ENCODE data around the gene DCST2. TPM values are rescaled to one million over a fixed set of nuclear protein-coding genes. Genes with fewer than 3 reads are reported as not detected.

The DCST2 gene
- total and polyA plus RNA-seq, 9 of the 15 experiments (the other 6 are each of a cell fraction or from before 2014, with no cell fraction given) = 0.09 to 0.49 (median 0.11) TPM; not detected in 3

GRCh38 chr1:155017041-155017945, 16.3 kb downstream of the DCST2 start (continued):
- TF ChIP-seq ZNF592 (IDR thresholded peaks at IDR 0.05) = peak; percentile 92
- TF ChIP-seq ZNF644 (tag; IDR thresholded peaks at IDR 0.05; ENCODE audit: low read depth) = no peak
- TF ChIP-seq ZNF282 (CRISPR knock-in tag; IDR thresholded peaks at IDR 0.05) = peak; percentile 85; the same call in 1 of the 2 replicates
- 0 out of 2 replicates have a peak, but pooled peaks have one; percentile 41 for TF ChIP-seq HDGF (IDR thresholded peaks at IDR 0.05)
- 0 out of 2 replicates have a peak, but pooled peaks have one; percentile 10 for TF ChIP-seq CAMTA2 (CRISPR knock-in tag; conservative IDR thresholded peaks at IDR 0.05)
- no peak for TF ChIP-seq NFRKB (IDR thresholded peaks at IDR 0.05; ENCODE audit: low read depth)
- TF ChIP-seq E2F6 (IDR thresholded peaks at IDR 0.05; ENCODE audit: borderline replicate concordance in 1 of 2, extremely low read depth in 1 of 2, insufficient read depth in 1 of 2, insufficient read length in 1 of 2, low read depth in 1 of 2, low read length in 1 of 2, poor library complexity in 1 of 2, severe bottlenecking in 1 of 2) = peak; percentile 33 to 41
- peak; percentile 88 for TF ChIP-seq GATAD2A (IDR thresholded peaks at IDR 0.05)
- TF ChIP-seq ZNF316 (IDR thresholded peaks at IDR 0.05) = peak; percentile 65
- no peak for TF ChIP-seq PURB (CRISPR knock-in tag; IDR thresholded peaks at IDR 0.05; ENCODE audit: low read depth)
- peak; percentile 4 for TF ChIP-seq ZFP36 (IDR thresholded peaks at IDR 0.05; ENCODE audit: low read depth, low read length, partially characterized antibody)
- TF ChIP-seq GMEB1 (CRISPR knock-in tag; IDR thresholded peaks at IDR 0.05) = no peak; the same call in 1 of the 2 replicates
- no peak for TF ChIP-seq FOXJ2 (tag; IDR thresholded peaks at IDR 0.05)
- TF ChIP-seq POLR3G (IDR thresholded peaks at IDR 0.05; ENCODE audit: extremely low read depth, insufficient read length, insufficient replicate concordance) = no peak
- peak; percentile 74 for TF ChIP-seq ELF2 (CRISPR knock-in tag; IDR thresholded peaks at IDR 0.05)
- no peak for TF ChIP-seq ZSCAN32 (CRISPR knock-in tag; IDR thresholded peaks at IDR 0.05)
- peak; percentile 55; the same call in 1 of the 2 replicates for TF ChIP-seq POLR2AphosphoS5 (IDR thresholded peaks at IDR 0.05; ENCODE audit: control insufficient read depth, insufficient read depth, low read depth, low read length)
- TF ChIP-seq MAFF (IDR thresholded peaks at IDR 0.05; ENCODE audit: low read length) = no peak
- peak; percentile 72; the same call in 1 of the 2 replicates for TF ChIP-seq ZBED1 (IDR thresholded peaks at IDR 0.05)
- TF ChIP-seq PREB (CRISPR knock-in tag; IDR thresholded peaks at IDR 0.05) = no peak
- peak; percentile 78 for TF ChIP-seq ARID2 (IDR thresholded peaks at IDR 0.05)

All from K562 (cell line).